Right cardiac atrium (tissue), 5 donors: ENCODE results near the gene SLC16A7. TPM values are rescaled to one million over a fixed set of nuclear protein-coding genes. Genes with fewer than 3 reads are reported as not detected.
"Not testable (repeated sequence)": the region's sequence is repeated elsewhere in the genome, so short reads cannot be mapped to it uniquely, and the experiment has no call there.

ENCODE experiments used
- ATAC-seq, 2 donors: fragments of 200-7000 bp; cut with Tn5 transposase; one replicate each; pipeline versions ENCODE4 v1.8.0 to v1.9.1; 2020; ENCODE audit warnings: moderate library complexity in 2 of 2, mild to moderate bottlenecking in 1 of 2
- DNase-seq, 3 donors: peaks; one replicate each; pipeline ENCODE4 v3.0.0-alpha.2; 2020
- H3K27ac ChIP-seq: one replicate; pipeline ENCODE4 v1.5.1; 2013; ENCODE audit warnings: mild to moderate bottlenecking, low read length, control low read depth, moderate library complexity
- H3K27me3 ChIP-seq: one replicate; pipeline ENCODE4 v1.6.1; 2013; ENCODE audit not compliant: control insufficient read depth, insufficient read depth
- H3K4me1 ChIP-seq: one replicate; pipeline ENCODE4 v1.6.1; 2013; ENCODE audit warnings: low read length; ENCODE audit not compliant: control insufficient read depth, insufficient read depth
- H3K4me3 ChIP-seq: one replicate; pipeline ENCODE4 v1.5.1; 2013; ENCODE audit warnings: low read length, control low read depth
- H3K9me3 ChIP-seq: one replicate; pipeline ENCODE4 v1.6.1; 2013; ENCODE audit warnings: low read length; ENCODE audit not compliant: control insufficient read depth
- WGBS: extraction: QIAGEN DNeasy Blood & Tissue Kit; methylation state at CpG from one replicate; pipeline ENCODE4 v1.1.7; 2013; 5-methylcytosine and 5-hydroxymethylcytosine counted together
- intact Hi-C, 4 donors: fragments of 100-400 bp; cut with DNase I; formaldehyde crosslinking; loops; one replicate each; pipeline versions ENCODE4 v1.11.0 to v1.14.0; 2022 to 2023
- polyA plus RNA-seq: library from polyadenylated mRNA; stranded (reverse); fragments of 200-250 nt; gene quantifications from one replicate; pipeline ENCODE4 v1.2.3, GENCODE V29; 2013
- total RNA-seq, 4 donors: library from RNA; stranded (reverse); fragmentation: NEBNext Ultra II Directional; extraction: Animal tissue kit (Norgen Biotek cat#: 25700); gene quantifications; one replicate each; pipeline ENCODE4 v1.2.1, GENCODE V29; 2021
- donor health status: healthy with polysubstance abuse.
- donor health status: DM: no; HTN: yes; CAD: no.
- donor health status: DM: no; HTN: no; CAD: no.
- donor health status: DM: no; HTN: yes; CAD: no; lungs with severe emphysema.
- donor health status: DM: yes; HTN: yes; CAD: no.

SLC16A7 gene
- total and polyA plus RNA-seq, 5 donors, result 13.1 to 109 (median 81.0) TPM

DNA sequence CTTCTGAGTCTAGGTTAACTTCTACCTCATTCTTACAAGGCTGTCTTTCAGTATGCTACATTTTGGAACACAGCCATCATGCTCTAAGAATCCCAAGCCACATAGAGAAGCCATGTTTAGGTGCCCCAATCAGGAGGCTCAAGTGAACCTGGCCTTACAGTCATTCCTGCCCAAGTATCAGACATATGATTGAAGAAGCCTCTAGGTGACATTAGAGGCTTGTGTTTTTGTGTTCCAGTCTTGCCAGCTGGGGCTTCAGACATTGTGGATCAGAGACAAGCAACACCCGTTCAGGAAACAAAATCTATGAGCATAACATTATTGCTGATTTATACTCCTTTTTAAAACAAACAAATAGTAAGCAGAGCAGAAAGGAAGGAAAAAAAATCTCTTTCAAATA lies 8.1 kb upstream of the SLC16A7 start:
- Histone ChIP-seq H3K27ac (no peak overlapping the region), H3K4me3 (no peak overlapping the region), H3K27me3 (no peaks in the 10 kb centered on the region), H3K4me1 (no peaks in the 10 kb centered on the region), H3K9me3 (no peaks in the 10 kb centered on the region)
- DNase-seq (no peak), ATAC-seq (no peak)
- intact Hi-C loops, result no loop called here
- WGBS, result 76% methylated on average over 1 of the region's 1 CpG

DNA sequence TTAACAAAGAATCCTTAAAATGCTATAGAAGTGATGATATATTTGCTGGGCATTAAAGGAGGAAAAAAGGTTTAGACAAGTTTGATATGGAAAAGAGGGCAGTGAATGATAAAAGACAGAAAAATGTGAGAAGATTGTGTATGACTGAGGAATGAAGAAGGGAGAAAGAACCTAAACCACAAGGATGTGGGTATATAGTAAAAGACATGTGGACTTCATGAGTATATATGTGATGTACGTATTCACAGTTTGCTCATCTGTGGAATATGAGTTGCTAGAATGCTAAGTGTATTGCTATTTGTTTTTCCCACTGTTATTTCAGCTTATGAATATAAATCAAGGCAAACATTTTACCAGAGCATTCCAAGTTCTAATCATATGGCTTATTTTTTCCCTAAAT lies 2.1 kb upstream of the SLC16A7 start:
- Histone ChIP-seq H3K9me3 (no peaks in the 10 kb centered on the region), H3K4me1 (no peaks in the 10 kb centered on the region), H3K27ac (no peak overlapping the region), H3K27me3 (no peaks in the 10 kb centered on the region), H3K4me3 (no peak overlapping the region)
- DNase-seq, result no peak
- WGBS, result 98% methylated on average over 1 of the region's 1 CpG
- intact Hi-C loops, result loop anchor here in 3 of 4 donors (10.0 kb wide), 3 partner anchors 181 to 211 kb away; no protein-coding TSS in a partner anchor
- no peak for ATAC-seq

DNA sequence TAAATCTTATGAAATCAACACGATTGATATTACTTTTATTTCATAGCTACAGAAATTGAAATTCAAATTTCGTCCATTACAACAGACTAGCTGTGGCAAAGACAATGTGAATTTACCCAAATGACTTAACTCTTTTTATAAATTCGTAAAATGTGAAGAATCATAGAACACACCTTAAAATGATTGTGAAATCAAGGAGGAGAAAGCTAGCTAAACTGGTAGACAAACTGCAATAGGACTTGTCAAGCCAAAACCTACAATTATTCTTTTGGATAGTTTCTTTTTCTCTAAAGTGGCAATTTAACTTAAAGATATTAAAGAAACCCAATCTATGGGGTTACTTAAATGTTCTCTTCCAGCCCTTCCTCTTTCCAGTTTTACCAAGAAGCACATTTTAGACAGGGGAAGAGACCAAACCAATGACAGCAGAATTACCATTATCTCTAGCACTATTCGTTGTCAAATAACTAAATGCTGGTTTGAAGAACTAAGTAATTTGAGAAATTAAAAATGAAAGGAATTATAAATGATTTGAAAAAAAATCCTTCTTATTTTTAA lies 807 bp upstream of the SLC16A7 start:
- no peaks in the 10 kb centered on the region for H3K4me1 ChIP-seq
- H3K4me3 ChIP-seq, result peak overlapping the region; percentile 52
- WGBS, result 62% methylated on average over 4 of the region's 4 CpGs
- ATAC-seq (no peak), DNase-seq (no peak)
- no peaks in the 10 kb centered on the region for H3K27me3 ChIP-seq
- H3K9me3 ChIP-seq, result no peaks in the 10 kb centered on the region
- intact Hi-C loops, result loop anchor here in 3 of 4 donors (10.0 kb wide), 3 partner anchors 180 to 210 kb away; no protein-coding TSS in a partner anchor
- H3K27ac ChIP-seq, result no peak overlapping the region

DNA sequence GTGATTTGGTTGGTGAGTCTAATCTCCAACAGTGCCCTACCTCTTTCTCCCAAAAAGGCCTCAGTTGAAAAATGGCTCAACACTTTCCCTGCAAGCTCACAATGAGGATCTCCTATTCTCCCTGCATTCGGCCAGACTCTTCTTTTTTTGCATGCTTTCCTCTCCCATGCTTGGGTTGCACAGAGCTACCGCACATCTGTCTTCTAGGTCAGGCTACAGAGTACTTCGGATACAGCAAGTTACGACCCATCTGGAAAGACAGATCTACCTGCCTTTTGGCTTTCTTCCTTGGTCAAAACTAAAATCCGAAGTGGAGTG lies 305 bp upstream of the SLC16A7 start:
- DNase-seq, result no peak
- under 1% methylated on average over 5 of the region's 5 CpGs for WGBS
- Histone ChIP-seq H3K27ac (peak overlapping the region; percentile 98), H3K4me3 (peak overlapping the region; percentile 52), H3K9me3 (no peaks in the 10 kb centered on the region), H3K4me1 (no peaks in the 10 kb centered on the region), H3K27me3 (no peaks in the 10 kb centered on the region)
- no peak for ATAC-seq
- intact Hi-C loops, result loop anchor here in 3 of 4 donors (10.0 kb wide), 3 partner anchors 179 to 209 kb away; no protein-coding TSS in a partner anchor

DNA sequence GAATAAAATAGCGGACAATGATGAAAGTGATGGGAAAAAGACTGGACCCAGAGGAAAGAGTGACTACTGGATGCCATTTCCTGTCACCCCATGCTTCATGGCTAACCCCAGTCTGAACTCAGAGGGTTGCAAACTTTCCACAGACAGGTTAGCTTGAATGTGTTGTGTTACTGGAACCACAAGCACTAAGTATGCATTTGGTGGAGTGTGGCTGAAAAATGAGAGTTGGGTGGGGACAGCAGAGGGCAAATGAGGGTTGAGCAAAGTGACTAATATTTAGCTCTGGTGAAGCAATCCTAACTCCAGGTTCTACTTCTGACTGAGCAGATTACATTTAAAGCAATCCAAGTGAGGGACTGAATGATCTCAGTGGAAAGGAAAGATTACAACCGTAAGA lies 1.6 kb downstream of the SLC16A7 start:
- H3K27ac ChIP-seq, result peak overlapping the region; percentile 73
- intact Hi-C loops, result loop anchor here in 3 of 4 donors (10.0 kb wide), 3 partner anchors 177 to 207 kb away; no protein-coding TSS in a partner anchor
- no peaks in the 10 kb centered on the region for H3K9me3 ChIP-seq
- ATAC-seq (peak; percentile 73 to 79), DNase-seq (peak in 1 of 3 donors; percentile 38)
- no peaks in the 10 kb centered on the region for H3K27me3 ChIP-seq
- H3K4me1 ChIP-seq, result no peaks in the 10 kb centered on the region
- H3K4me3 ChIP-seq, result peak overlapping the region; percentile 52
- 9% methylated on average over 2 of the region's 2 CpGs for WGBS

DNA sequence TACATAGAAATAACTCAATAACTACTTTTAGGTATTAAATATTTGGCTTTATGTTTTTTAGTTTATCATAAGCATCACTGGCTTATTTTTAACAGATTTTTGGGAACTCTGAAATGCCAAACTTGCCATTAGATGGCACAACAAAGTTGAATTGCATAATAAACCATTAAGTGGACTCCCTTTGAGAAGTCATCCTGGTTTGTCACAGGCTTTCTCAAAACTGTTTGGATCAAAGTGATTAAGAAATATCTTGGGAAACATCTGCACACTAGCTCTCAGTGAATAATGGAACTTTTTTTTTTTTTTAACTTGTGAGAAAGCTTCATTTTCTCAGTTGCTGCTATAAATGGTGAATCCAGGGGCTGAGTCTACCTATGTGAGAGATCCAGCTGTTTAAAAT lies 4.3 kb downstream of the SLC16A7 start:
- Histone ChIP-seq H3K27ac (no peak overlapping the region), H3K9me3 (no peaks in the 10 kb centered on the region), H3K4me1 (no peaks in the 10 kb centered on the region), H3K4me3 (no peak overlapping the region), H3K27me3 (no peaks in the 10 kb centered on the region)
- ATAC-seq (no peak), DNase-seq (no peak)
- intact Hi-C loops, result no loop called here

DNA sequence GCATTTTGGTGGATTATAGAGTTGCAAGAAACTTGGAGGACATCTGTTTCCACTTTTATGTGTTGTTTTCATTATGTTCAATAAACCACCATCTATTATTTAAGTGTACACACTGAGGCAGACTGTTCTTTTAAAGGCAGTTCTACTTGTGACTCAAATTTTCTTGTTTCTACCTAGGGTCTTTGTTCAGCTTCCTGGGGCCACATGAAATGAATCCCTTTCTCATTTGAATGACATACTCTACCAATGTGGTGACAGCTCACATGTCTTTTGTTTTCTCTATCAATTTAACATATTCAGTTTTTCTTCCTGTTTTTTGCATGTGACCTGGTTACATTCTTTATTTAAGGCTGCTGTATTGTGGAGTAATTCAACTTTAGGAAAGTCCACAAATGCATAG lies 7.9 kb downstream of the SLC16A7 start:
- Histone ChIP-seq H3K27me3 (no peaks in the 10 kb centered on the region), H3K9me3 (no peaks in the 10 kb centered on the region), H3K4me1 (no peaks in the 10 kb centered on the region), H3K4me3 (no peak overlapping the region), H3K27ac (no peak overlapping the region)
- no peak for ATAC-seq
- DNase-seq, result no peak
- intact Hi-C loops, result no loop called here

DNA sequence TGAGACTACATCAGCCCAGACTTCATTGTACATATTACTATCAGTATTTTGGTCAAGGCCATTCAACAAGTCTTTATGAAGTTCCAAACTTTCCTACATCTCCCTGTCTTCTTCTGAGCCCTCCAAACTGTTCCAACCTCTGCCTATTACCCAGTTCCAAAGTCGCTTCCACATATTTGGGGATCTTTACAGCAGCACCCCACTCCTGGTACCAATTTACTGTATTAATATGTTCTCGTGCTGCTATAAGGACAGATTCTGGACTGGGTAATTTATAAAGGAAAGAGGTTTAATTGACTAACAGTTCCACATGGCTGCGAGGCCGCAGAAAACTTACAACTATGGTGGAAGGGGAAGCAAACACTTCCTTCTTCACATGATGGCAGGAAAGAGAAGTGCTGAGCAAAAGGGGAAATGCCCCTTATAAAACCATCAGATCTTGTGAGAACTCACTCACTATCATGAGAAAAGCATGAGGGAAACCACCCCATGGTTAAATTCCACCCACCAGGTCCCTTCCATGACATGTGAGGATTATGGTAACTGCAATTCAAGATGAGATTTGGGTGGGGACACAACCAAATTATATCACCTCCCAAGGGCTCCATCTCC lies 17.1 kb downstream of the SLC16A7 start:
- ATAC-seq, H3K4me1 ChIP-seq, H3K4me3 ChIP-seq, H3K27ac ChIP-seq, H3K9me3 ChIP-seq, DNase-seq, intact Hi-C loops, H3K27me3 ChIP-seq: not testable (repeated sequence)
- 68% methylated on average over 4 of the region's 4 CpGs for WGBS

DNA sequence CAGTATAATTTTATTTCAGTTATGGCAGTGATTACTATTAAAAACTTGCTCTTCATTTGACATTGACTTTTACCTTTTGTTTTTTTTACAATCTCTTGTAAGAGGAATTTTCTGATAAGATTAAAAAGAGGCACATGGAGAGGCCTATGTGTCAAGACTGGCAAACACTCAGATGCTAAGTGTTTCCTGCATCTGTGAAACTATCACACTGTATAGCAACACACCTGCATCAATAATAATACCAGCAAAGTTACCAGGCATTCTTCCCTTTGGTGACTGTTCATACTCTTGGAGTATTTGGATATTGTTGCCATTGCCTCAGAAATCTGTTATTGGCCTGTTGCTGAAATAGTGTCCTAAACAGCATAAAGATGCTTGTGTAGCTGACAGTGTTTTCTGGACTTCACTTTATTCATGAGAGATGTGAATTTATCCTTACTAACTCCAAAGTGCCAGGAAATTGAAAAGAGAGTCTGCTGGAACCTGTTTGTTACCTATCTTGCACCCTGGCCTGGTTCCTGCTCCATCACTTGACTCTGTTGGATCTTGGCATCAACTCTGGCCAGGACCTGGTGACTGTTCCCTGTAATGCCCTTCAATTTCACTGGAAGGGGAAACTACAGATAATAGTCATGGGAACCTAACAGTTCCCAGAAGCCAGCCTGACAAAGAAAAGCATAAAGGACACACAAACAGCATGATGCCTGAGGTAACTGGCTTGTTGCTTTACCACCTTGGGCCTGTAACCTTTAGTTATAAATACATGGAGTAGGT lies 19.8 kb downstream of the SLC16A7 start:
- peak; percentile 26 to 53 (median 41) for DNase-seq
- intact Hi-C loops, result no loop called here
- ATAC-seq, result peak; percentile 94 to 95
- H3K27me3 ChIP-seq, result no peaks in the 10 kb centered on the region
- no peaks in the 10 kb centered on the region for H3K9me3 ChIP-seq
- H3K27ac ChIP-seq, result peak overlapping the region; percentile 71
- peaks cover 2% of the 10 kb centered on the region for H3K4me1 ChIP-seq
- no peak overlapping the region for H3K4me3 ChIP-seq

DNA sequence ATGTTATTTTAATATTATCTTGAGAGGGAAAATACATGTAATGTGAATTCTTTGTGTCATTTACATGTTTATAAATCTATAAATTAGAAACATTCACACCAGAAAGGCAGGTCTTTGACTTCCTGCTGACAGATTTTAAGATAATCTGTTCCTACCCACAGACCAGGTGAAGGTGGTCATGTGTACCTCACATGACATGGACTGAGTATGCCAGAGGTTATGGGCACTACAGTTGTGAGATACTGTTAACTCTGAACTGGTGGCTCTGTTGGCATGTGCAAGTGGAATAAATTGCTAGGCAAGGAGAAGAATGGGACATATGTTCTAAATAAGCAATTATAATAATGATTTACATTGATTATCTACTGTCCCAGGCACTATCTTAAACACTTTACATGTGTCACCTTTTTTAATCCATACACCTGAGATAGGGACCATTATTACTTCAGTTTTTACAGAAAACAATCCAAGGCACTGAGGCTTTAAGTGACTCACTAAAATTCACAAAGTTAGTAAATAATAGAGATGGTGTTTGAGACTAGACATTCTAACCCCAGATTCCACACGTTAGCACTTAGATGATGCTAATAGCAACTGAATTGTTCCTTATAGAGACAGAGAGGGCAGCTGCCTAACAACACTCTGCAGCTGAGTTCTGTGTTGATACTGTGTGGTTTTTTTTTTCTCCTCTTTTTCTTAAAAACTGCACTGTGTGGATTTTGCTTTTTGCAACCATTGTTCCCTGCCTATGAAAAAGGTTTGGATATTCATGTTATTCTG lies 23.8 kb downstream of the SLC16A7 start:
- Histone ChIP-seq H3K4me3 (no peak overlapping the region), H3K27ac (no peak overlapping the region), H3K27me3 (no peaks in the 10 kb centered on the region), H3K9me3 (no peaks in the 10 kb centered on the region), H3K4me1 (peaks cover 2% of the 10 kb centered on the region)
- intact Hi-C loops, result no loop called here
- WGBS, result 24% methylated on average over 1 of the region's 1 CpG
- ATAC-seq (no peak), DNase-seq (no peak)

DNA sequence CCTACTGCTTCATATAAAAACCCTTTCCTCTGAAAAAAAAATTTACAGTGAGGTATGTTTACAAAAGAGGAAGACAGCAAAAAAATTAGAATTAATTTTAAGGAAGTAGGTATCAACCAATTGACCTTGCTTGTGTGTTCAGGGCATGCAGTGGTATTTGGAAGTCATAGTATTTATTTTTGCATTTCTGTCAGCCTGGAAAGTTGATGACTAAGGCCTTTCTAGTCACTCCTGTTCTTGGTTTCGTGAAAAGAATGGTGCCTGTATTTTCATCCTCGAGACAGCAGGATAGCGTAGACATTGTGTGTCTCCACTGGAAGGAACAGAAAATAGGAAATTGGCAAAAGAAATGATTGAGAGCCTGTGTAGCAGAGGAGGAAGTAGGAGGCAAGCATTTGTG lies 24.5 kb downstream of the SLC16A7 start:
- WGBS, result 55% methylated on average over 3 of the region's 3 CpGs
- intact Hi-C loops, result no loop called here
- H3K27ac ChIP-seq, result peak overlapping the region; percentile 78
- peaks cover 2% of the 10 kb centered on the region for H3K4me1 ChIP-seq
- no peaks in the 10 kb centered on the region for H3K9me3 ChIP-seq
- DNase-seq (no peak), ATAC-seq (no peak)
- no peaks in the 10 kb centered on the region for H3K27me3 ChIP-seq
- no peak overlapping the region for H3K4me3 ChIP-seq
